ENCODE data around the gene ZCCHC24.

- TF ChIP-seq CTCF (IDR thresholded peaks at IDR 0.05), result no peak
- no peak for TF ChIP-seq POLR2A (IDR thresholded peaks at IDR 0.05)
Measured at GRCh38 chr10:79351332-79351731, 94.1 kb downstream of the ZCCHC24 start.
